Activated CD8-positive, alpha-beta T cell treated with anti-CD3 and anti-CD28 coated beads for 36 hours (primary cell): ENCODE results near the gene CENPX. TPM values are rescaled to one million over a fixed set of nuclear protein-coding genes. Genes with fewer than 3 reads are reported as not detected.

ENCODE experiments used
- ATAC-seq: fragments of 200-7000 bp; cut with Tn5 transposase; one replicate; pipeline ENCODE4 v1.10.0; 2021; ENCODE audit warnings: mild to moderate bottlenecking, moderate library complexity
- CTCF ChIA-PET: fragments of 350-600 bp; sonication (Branson Sonifier 250); formaldehyde crosslinking; loops from one replicate; lab custom pipeline; 2021; ENCODE audit warnings: antibody characterized with exemption; lab: Charles Lee
- POLR2A ChIA-PET: fragments of 350-600 bp; sonication (Branson Sonifier 250); formaldehyde crosslinking; loops from one replicate; lab custom pipeline; 2021; ENCODE audit warnings: antibody characterized with exemption; lab: Charles Lee
- DNase-seq: peaks from one replicate; pipeline ENCODE4 v3.0.0-alpha.2; 2020
- H3K27ac Mint-ChIP-seq: one replicate; pipeline ENCODE4 v1.8.0; 2021; ENCODE audit warnings: mild to moderate bottlenecking, mixed read lengths
- H3K27me3 Mint-ChIP-seq: one replicate; pipeline ENCODE4 v1.8.0; 2021; ENCODE audit warnings: mixed read lengths
- H3K36me3 Mint-ChIP-seq: one replicate; pipeline ENCODE4 v1.8.0; 2021; ENCODE audit warnings: low read depth, mixed read lengths
- H3K4me1 Mint-ChIP-seq: one replicate; pipeline ENCODE4 v1.8.0; 2021; ENCODE audit warnings: low read depth, mixed read lengths
- H3K4me3 Mint-ChIP-seq: one replicate; pipeline ENCODE4 v1.8.0; 2021; ENCODE audit warnings: mild to moderate bottlenecking, moderate library complexity, mixed read lengths
- H3K9me3 Mint-ChIP-seq: one replicate; pipeline ENCODE4 v1.8.0; 2021; ENCODE audit warnings: mixed read lengths
- CTCF ChIP-seq: fragments of 200-600 bp; IDR thresholded peaks from one replicate; pipeline ENCODE4 v1.8.0; 2022; ENCODE audit warnings: antibody characterized with exemption, mild to moderate bottlenecking
- intact Hi-C: fragments of 100-400 bp; cut with micrococcal nuclease; formaldehyde crosslinking; loops from one replicate; pipeline ENCODE4 v1.10.0; 2022
- total RNA-seq, 2 experiments: library from RNA; stranded (reverse); gene quantifications; one replicate each; pipeline ENCODE4 v1.2.3, GENCODE V29; 2021

The CENPX gene
- total RNA-seq, 2 experiments from 2014 or later: 88.7 to 98.1 TPM

DNA sequence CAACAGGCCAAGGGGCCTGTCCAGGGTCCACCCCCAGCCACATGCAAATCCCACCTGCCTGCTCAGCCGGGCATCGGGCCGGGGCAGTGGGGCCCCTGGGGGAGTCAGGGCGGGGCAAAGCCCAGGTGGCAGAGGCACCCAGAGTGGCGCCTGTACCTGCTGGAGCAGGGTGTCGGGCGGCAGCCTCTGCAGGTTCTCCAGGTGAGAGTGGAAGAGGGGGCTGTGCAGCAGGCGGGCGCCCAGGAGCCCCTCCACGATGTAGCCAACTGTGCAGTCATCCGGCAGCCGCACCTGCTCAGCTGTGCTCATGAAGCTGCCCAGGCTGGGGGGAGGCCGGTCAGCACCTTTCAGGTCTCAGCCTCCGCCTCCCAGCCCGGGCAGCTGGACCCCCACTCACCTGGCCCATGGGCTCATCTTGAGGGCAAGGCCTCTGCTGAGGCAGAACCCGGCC is 26.9 kb upstream of the CENPX start:
- no peak for ATAC-seq
- Mint-ChIP-seq H3K36me3 (no peaks in the 10 kb centered on the region), H3K4me1 (peaks cover 22% of the 10 kb centered on the region), H3K27ac (no peak overlapping the region), H3K27me3 (no peaks in the 10 kb centered on the region), H3K9me3 (no peaks in the 10 kb centered on the region), H3K4me3 (no peak overlapping the region)
- intact Hi-C loops: no loop called here
- no peak for TF ChIP-seq CTCF
- POLR2A ChIA-PET: interaction anchor here (0.8 to 9.3 kb wide), 7 partner anchors 10 to 180 kb away, joined by 3 to 98 read pairs (median 5); partner anchors contain the start of genes DCXR, DUS1L and SLC16A3
- CTCF ChIA-PET: interaction anchor here (0.9 to 2.0 kb wide), 4 partner anchors 12 to 46 kb away, joined by 3 to 11 read pairs (median 4); partner anchors contain the start of gene DCXR
- no peak for DNase-seq

GRCh38 chr17:82049106-82049505 is 26.4 kb upstream of the CENPX start:
- POLR2A ChIA-PET: interaction anchor here (0.8 to 9.3 kb wide), 5 partner anchors 10 to 180 kb away, joined by 3 to 98 read pairs (median 5); partner anchors contain the start of genes DCXR, DUS1L and SLC16A3
- TF ChIP-seq CTCF: no peak

GRCh38 chr17:82048571-82048971 is 25.9 kb upstream of the CENPX start:
- ChIA-PET POLR2A (interaction anchor here (1.2 to 9.3 kb wide), 4 partner anchors 11 to 28 kb away, joined by 3 to 98 read pairs (median 5); partner anchors contain the start of genes DCXR and DUS1L), CTCF (interaction anchor here (0.9 kb wide), 1 partner anchor 11 kb away, joined by 3 read pairs; the partner anchor contains the start of gene DCXR)
- TF ChIP-seq CTCF: no peak
- intact Hi-C loops: no loop called here
- Mint-ChIP-seq H3K9me3 (no peaks in the 10 kb centered on the region), H3K36me3 (no peaks in the 10 kb centered on the region), H3K27ac (no peak overlapping the region), H3K4me3 (peak overlapping the region; percentile 27), H3K4me1 (peaks cover 22% of the 10 kb centered on the region), H3K27me3 (no peaks in the 10 kb centered on the region)
- no peak for DNase-seq
- no peak for ATAC-seq

More at GRCh38 chr17:82049106-82049505, 26.4 kb upstream of the CENPX start:
- CTCF ChIA-PET: interaction anchor here (0.9 kb wide), 1 partner anchor 12 kb away, joined by 3 read pairs; the partner anchor contains the start of gene DCXR
- H3K36me3 Mint-ChIP-seq: no peaks in the 10 kb centered on the region
- no peak for ATAC-seq
- peaks cover 22% of the 10 kb centered on the region for H3K4me1 Mint-ChIP-seq
- no peak overlapping the region for H3K4me3 Mint-ChIP-seq
- no peaks in the 10 kb centered on the region for H3K27me3 Mint-ChIP-seq
- no peak overlapping the region for H3K27ac Mint-ChIP-seq
- H3K9me3 Mint-ChIP-seq: no peaks in the 10 kb centered on the region
- intact Hi-C loops: no loop called here
- no peak for DNase-seq

GRCh38 chr17:82047914-82048570 is 25.4 kb upstream of the CENPX start:
- DNase-seq (no peak), ATAC-seq (no peak)
- TF ChIP-seq CTCF: no peak
- intact Hi-C loops: no loop called here
- H3K36me3 Mint-ChIP-seq: no peaks in the 10 kb centered on the region
- ChIA-PET CTCF (no interaction called here), POLR2A (interaction anchor here (2.1 to 9.3 kb wide), 2 partner anchors 16 to 28 kb away, joined by 5 to 98 read pairs; partner anchors contain the start of gene DUS1L)
- H3K27me3 Mint-ChIP-seq: no peaks in the 10 kb centered on the region
- H3K4me1 Mint-ChIP-seq: peaks cover 17% of the 10 kb centered on the region
- no peaks in the 10 kb centered on the region for H3K9me3 Mint-ChIP-seq
- H3K4me3 Mint-ChIP-seq: no peak overlapping the region
- H3K27ac Mint-ChIP-seq: no peak overlapping the region

DNA sequence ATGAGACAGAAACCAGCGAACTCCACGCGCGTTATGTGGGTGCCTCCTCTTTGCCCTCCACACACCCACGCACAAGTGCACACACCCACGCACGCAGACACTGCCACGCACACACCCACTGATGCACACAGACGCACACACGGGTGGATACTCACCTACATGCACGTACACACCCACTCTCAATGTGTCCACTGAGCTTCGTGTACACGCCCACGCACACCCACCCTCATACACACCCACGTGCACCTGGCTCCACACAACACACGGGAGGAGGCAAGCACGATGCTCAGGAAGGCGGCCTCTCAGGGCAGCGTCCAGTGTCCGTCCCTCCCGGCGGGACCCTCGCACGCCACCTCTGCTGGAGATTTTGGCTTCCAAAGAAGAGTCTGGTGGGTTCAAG is 24.7 kb upstream of the CENPX start:
- no peak for TF ChIP-seq CTCF
- ChIA-PET CTCF (no interaction called here), POLR2A (no interaction called here)
- ATAC-seq: no peak
- DNase-seq: no peak
- H3K9me3 Mint-ChIP-seq: no peaks in the 10 kb centered on the region
- no peaks in the 10 kb centered on the region for H3K27me3 Mint-ChIP-seq
- H3K4me1 Mint-ChIP-seq: peaks cover 12% of the 10 kb centered on the region
- no peak overlapping the region for H3K4me3 Mint-ChIP-seq
- no peak overlapping the region for H3K27ac Mint-ChIP-seq
- intact Hi-C loops: no loop called here
- H3K36me3 Mint-ChIP-seq: no peaks in the 10 kb centered on the region
